ENCODE results near the gene LIPI.
A peak's percentile ranks its signal among the peaks of the same experiment; 100 is the strongest.
"Not testable (repeated sequence)": the region's sequence is repeated elsewhere in the genome, so short reads cannot be mapped to it uniquely, and the experiment has no call there.

The LIPI gene

GRCh38 chr21:14166463-14167223 is 44.1 kb downstream of the LIPI start:
- POLR2A ChIA-PET; H3K4me3 ChIP-seq (ENCODE audit: low read depth, low read length): not testable (repeated sequence)
- peak; percentile 64; the same call in 1 of the 2 replicates for TF ChIP-seq ZNF423 (tag by site-specific recombination; IDR thresholded peaks at IDR 0.05)
- peak; percentile 85 for TF ChIP-seq EGR2 (tag by site-specific recombination; IDR thresholded peaks at IDR 0.05; ENCODE audit: low read depth)
- peak; percentile 83 for TF ChIP-seq PRDM1 (tag by site-specific recombination; IDR thresholded peaks at IDR 0.05)
- peak; percentile 34; the same call in 1 of the 2 replicates for TF ChIP-seq ZBTB21 (tag by site-specific recombination; IDR thresholded peaks at IDR 0.05)
- 0 out of 2 replicates have a peak, but pooled peaks have one; percentile 33 for TF ChIP-seq ZNF362 (tag by site-specific recombination; IDR thresholded peaks at IDR 0.05)
- TF ChIP-seq ZFHX2 (tag by site-specific recombination; conservative IDR thresholded peaks at IDR 0.05): peak; percentile 84
- TF ChIP-seq ZBTB8A (tag by site-specific recombination; IDR thresholded peaks at IDR 0.05): peak; percentile 46; the same call in 1 of the 2 replicates

GRCh38 chr21:14143999-14144398 is 66.8 kb downstream of the LIPI start:
- H3K27ac ChIP-seq (ENCODE audit: extremely low read depth, low read depth, low read length): no peak overlapping the region
- CTCF ChIA-PET: no interaction called here

More at GRCh38 chr21:14166463-14167223, 44.1 kb downstream of the LIPI start:
- not testable (repeated sequence) for H3K36me3 ChIP-seq (ENCODE audit: control insufficient read depth in 2 of 2, insufficient read depth in 1 of 2, low read length in 2 of 2); H3K4me1 ChIP-seq (ENCODE audit: control insufficient read depth, insufficient read depth, low read length); H3K27ac ChIP-seq (ENCODE audit: extremely low read depth, low read depth, low read length); H3K9me3 ChIP-seq (ENCODE audit: control insufficient read depth, insufficient read depth, low read depth, low read length)
- CTCF ChIA-PET: interaction anchor here (1.0 kb wide), 1 partner anchor 72 kb away, joined by 5 read pairs; no protein-coding TSS in a partner anchor

More at GRCh38 chr21:14143999-14144398, 66.8 kb downstream of the LIPI start:
- H3K4me3 ChIP-seq (ENCODE audit: low read depth, low read length): no peak overlapping the region
- POLR2A ChIA-PET: no interaction called here
- no peaks in the 10 kb centered on the region for H3K36me3 ChIP-seq (ENCODE audit: control insufficient read depth in 2 of 2, insufficient read depth in 1 of 2, low read length in 2 of 2)
- H3K4me1 ChIP-seq (ENCODE audit: control insufficient read depth, insufficient read depth, low read length): no peaks in the 10 kb centered on the region
- no peaks in the 10 kb centered on the region for H3K9me3 ChIP-seq (ENCODE audit: control insufficient read depth, insufficient read depth, low read depth, low read length)
- TF ChIP-seq PRDM4 (tag by site-specific recombination; IDR thresholded peaks at IDR 0.05) (no peak), ZNF280D (tag by site-specific recombination; IDR thresholded peaks at IDR 0.05) (no peak), ZNF433 (tag by site-specific recombination; IDR thresholded peaks at IDR 0.05; ENCODE audit: low read depth) (no peak), ZSCAN16 (tag by site-specific recombination; IDR thresholded peaks at IDR 0.05) (no peak), ZNF701 (tag by site-specific recombination; IDR thresholded peaks at IDR 0.05) (no peak), ZNF184 (tag by site-specific recombination; IDR thresholded peaks at IDR 0.05) (no peak), ZNF354C (tag by site-specific recombination; IDR thresholded peaks at IDR 0.05; ENCODE audit: borderline replicate concordance, low read depth) (no peak), ZBTB49 (tag by site-specific recombination; IDR thresholded peaks at IDR 0.05; ENCODE audit: low read depth) (no peak), ZBTB44 (tag by site-specific recombination; IDR thresholded peaks at IDR 0.05) (no peak), ZNF544 (tag by site-specific recombination; IDR thresholded peaks at IDR 0.05) (no peak), INSM2 (tag by site-specific recombination; IDR thresholded peaks at IDR 0.05) (no peak), SCRT2 (tag by site-specific recombination; IDR thresholded peaks at IDR 0.05) (no peak)
